Breast epithelium (tissue), 3 donors: ENCODE results near the gene PMP22.

ENCODE experiments used
- CTCF ChIP-seq, 3 donors: fragments of 450-650 bp; IDR thresholded peaks; one replicate each; pipeline ENCODE4 v1.5.1; 2016 to 2017; ENCODE audit warnings: antibody characterized with exemption in 3 of 3, mild to moderate bottlenecking in 3 of 3, moderate library complexity in 3 of 3
- POLR2A ChIP-seq: fragments of 450-650 bp; IDR thresholded peaks from one replicate; pipeline ENCODE4 v1.6.1; 2016; ENCODE audit warnings: antibody characterized with exemption, mild to moderate bottlenecking, moderate library complexity
- POLR2AphosphoS5 ChIP-seq, 3 donors: sonication (generic); formaldehyde crosslinking; IDR thresholded peaks; one replicate each; pipeline ENCODE4 v1.6.1; 2017; ENCODE audit warnings: antibody characterized with exemption in 3 of 3

DNA sequence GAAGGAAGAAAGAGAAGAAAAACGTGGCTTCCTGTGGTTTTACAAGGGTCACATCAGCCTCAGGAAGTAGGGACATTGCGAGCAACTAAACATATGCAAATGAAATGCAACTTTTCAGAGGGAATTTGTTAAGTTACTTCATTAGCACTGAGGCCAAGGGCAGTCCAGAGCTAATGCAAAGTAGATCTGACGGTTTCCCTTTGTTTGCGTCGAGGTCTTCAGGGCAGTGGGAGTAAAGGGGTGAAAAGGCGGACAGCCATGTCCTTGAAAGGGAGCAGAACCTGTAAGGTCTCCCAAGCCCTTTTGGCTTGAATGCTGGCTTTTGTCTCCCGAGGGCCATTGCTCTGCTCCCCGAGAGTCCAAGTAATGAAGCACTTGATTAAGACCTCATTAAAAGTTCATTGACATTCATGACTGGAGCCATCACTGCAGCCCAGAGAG is 85.0 kb downstream of the PMP22 start:
- TF ChIP-seq CTCF (IDR thresholded peaks at IDR 0.05), result no peak
- TF ChIP-seq POLR2AphosphoS5 (IDR thresholded peaks at IDR 0.05), result no peak
- no peak for TF ChIP-seq POLR2A
